Activated CD4-positive, alpha-beta T cell treated with anti-CD3 and anti-CD28 coated beads for 36 hours (primary cell): ENCODE measurements around the gene LRRC42. TPM values are rescaled to one million over a fixed set of nuclear protein-coding genes. Genes with fewer than 3 reads are reported as not detected.
"Not testable (repeated sequence)": the region's sequence is repeated elsewhere in the genome, so short reads cannot be mapped to it uniquely, and the experiment has no call there.

ENCODE experiments used
- ATAC-seq: fragments of 200-7000 bp; cut with Tn5 transposase; one replicate; pipeline ENCODE4 v1.10.0; 2021; ENCODE audit warnings: mild to moderate bottlenecking, moderate library complexity
- CTCF ChIA-PET: fragments of 350-600 bp; sonication (Branson Sonifier 250); formaldehyde crosslinking; loops from one replicate; lab custom pipeline; 2021; ENCODE audit warnings: antibody characterized with exemption; lab: Charles Lee
- POLR2A ChIA-PET: fragments of 350-600 bp; sonication (Branson Sonifier 250); formaldehyde crosslinking; loops from one replicate; lab custom pipeline; 2021; ENCODE audit warnings: antibody characterized with exemption, inconsistent platforms; lab: Charles Lee
- DNase-seq: peaks from one replicate; pipeline ENCODE4 v3.0.0-alpha.2; 2020
- H3K27ac Mint-ChIP-seq: one replicate; pipeline ENCODE4 v1.8.0; 2021; ENCODE audit warnings: mixed read lengths
- H3K27me3 Mint-ChIP-seq: one replicate; pipeline ENCODE4 v1.8.0; 2021; ENCODE audit warnings: mixed read lengths
- H3K36me3 Mint-ChIP-seq: one replicate; pipeline ENCODE4 v1.8.0; 2021; ENCODE audit warnings: low read depth, mixed read lengths
- H3K4me1 Mint-ChIP-seq: one replicate; pipeline ENCODE4 v1.8.0; 2021; ENCODE audit warnings: mixed read lengths
- H3K4me3 Mint-ChIP-seq: one replicate; pipeline ENCODE4 v1.8.0; 2021; ENCODE audit warnings: mild to moderate bottlenecking, moderate library complexity, mixed read lengths
- H3K9me3 Mint-ChIP-seq: one replicate; pipeline ENCODE4 v1.8.0; 2021; ENCODE audit warnings: low read depth, mixed read lengths
- intact Hi-C, 2 experiments: fragments of 100-400 bp; cut with DNase I in 1 of 2; cut with micrococcal nuclease in 1 of 2; formaldehyde crosslinking; loops; one replicate each; pipeline versions ENCODE4 v1.14.2 to v1.15.1; 2022 to 2024; cut with DNase I, micrococcal nuclease
- total RNA-seq, 2 experiments: library from RNA; stranded (reverse); gene quantifications; one replicate each; pipeline ENCODE4 v1.2.3, GENCODE V29; 2021

LRRC42 gene
- total RNA-seq, 2 experiments from 2014 or later, result 25.4 to 31.3 TPM

GRCh38 chr1:53992085-53992874 lies 46.1 kb downstream of the LRRC42 start:
- DNase-seq (peak; percentile 23), ATAC-seq (no peak)
- Mint-ChIP-seq H3K4me1 (peaks cover 8% of the 10 kb centered on the region), H3K27ac (no peak overlapping the region), H3K4me3 (no peak overlapping the region), H3K9me3 (no peaks in the 10 kb centered on the region), H3K36me3 (no peaks in the 10 kb centered on the region), H3K27me3 (peaks cover 1% of the 10 kb centered on the region)
- ChIA-PET CTCF (interaction anchor here (0.7 to 1.3 kb wide), 6 partner anchors 12 to 120 kb away, joined by 3 to 6 read pairs (median 3); no protein-coding TSS in a partner anchor), POLR2A (no interaction called here)
- intact Hi-C loops, result no loop called here

- ATAC-seq, H3K36me3 Mint-ChIP-seq, H3K27me3 Mint-ChIP-seq, H3K4me1 Mint-ChIP-seq, DNase-seq, CTCF ChIA-PET, H3K9me3 Mint-ChIP-seq, intact Hi-C loops, POLR2A ChIA-PET, H3K27ac Mint-ChIP-seq, H3K4me3 Mint-ChIP-seq: not testable (repeated sequence)
These were observed 48.4 kb downstream of the LRRC42 start for GRCh38 chr1:53994516-53994915.

- ChIA-PET CTCF (no interaction called here), POLR2A (no interaction called here)
- H3K4me3 Mint-ChIP-seq, result no peak overlapping the region
- peaks cover 1% of the 10 kb centered on the region for H3K27me3 Mint-ChIP-seq
- DNase-seq, result no peak
- ATAC-seq, result no peak
- no peaks in the 10 kb centered on the region for H3K4me1 Mint-ChIP-seq
- H3K27ac Mint-ChIP-seq, result no peak overlapping the region
- no peaks in the 10 kb centered on the region for H3K9me3 Mint-ChIP-seq
- no peaks in the 10 kb centered on the region for H3K36me3 Mint-ChIP-seq
- intact Hi-C loops, result no loop called here
These were observed 49.5 kb downstream of the LRRC42 start for GRCh38 chr1:53995683-53996082.

- peaks cover 1% of the 10 kb centered on the region for H3K27me3 Mint-ChIP-seq
- intact Hi-C loops, result no loop called here
- no peaks in the 10 kb centered on the region for H3K36me3 Mint-ChIP-seq
- ATAC-seq (no peak), DNase-seq (no peak)
- ChIA-PET POLR2A (no interaction called here), CTCF (no interaction called here)
- no peak overlapping the region for H3K27ac Mint-ChIP-seq
- no peak overlapping the region for H3K4me3 Mint-ChIP-seq
- H3K9me3 Mint-ChIP-seq, result no peaks in the 10 kb centered on the region
- no peaks in the 10 kb centered on the region for H3K4me1 Mint-ChIP-seq
These were observed 52.1 kb downstream of the LRRC42 start for GRCh38 chr1:53998223-53998622.

- H3K4me1 Mint-ChIP-seq, result no peaks in the 10 kb centered on the region
- H3K4me3 Mint-ChIP-seq, result no peak overlapping the region
These were observed 53.8 kb downstream of the LRRC42 start for GRCh38 chr1:53999920-54000319.

GRCh38 chr1:54001591-54001990 lies 55.4 kb downstream of the LRRC42 start:
- Mint-ChIP-seq H3K27me3 (peaks cover under 1% of the 10 kb centered on the region), H3K4me3 (no peak overlapping the region), H3K36me3 (no peaks in the 10 kb centered on the region), H3K27ac (no peak overlapping the region), H3K9me3 (no peaks in the 10 kb centered on the region), H3K4me1 (no peaks in the 10 kb centered on the region)
- intact Hi-C loops, result no loop called here
- DNase-seq, result no peak
- no peak for ATAC-seq
- CTCF ChIA-PET, result no interaction called here
- POLR2A ChIA-PET, result no interaction called here

More at GRCh38 chr1:53999920-54000319, 53.8 kb downstream of the LRRC42 start:
- Mint-ChIP-seq H3K9me3 (no peaks in the 10 kb centered on the region), H3K27me3 (peaks cover 1% of the 10 kb centered on the region), H3K36me3 (no peaks in the 10 kb centered on the region), H3K27ac (no peak overlapping the region)
- DNase-seq (no peak), ATAC-seq (no peak)
- ChIA-PET POLR2A (no interaction called here), CTCF (no interaction called here)
- intact Hi-C loops, result no loop called here

GRCh38 chr1:54002544-54003248 lies 56.5 kb downstream of the LRRC42 start:
- Mint-ChIP-seq H3K9me3 (no peaks in the 10 kb centered on the region), H3K36me3 (no peaks in the 10 kb centered on the region), H3K4me3 (no peak overlapping the region), H3K27me3 (no peaks in the 10 kb centered on the region), H3K4me1 (no peaks in the 10 kb centered on the region), H3K27ac (no peak overlapping the region)
- intact Hi-C loops, result no loop called here
- no peak for ATAC-seq
- POLR2A ChIA-PET, result interaction anchor here (1.1 kb wide), 1 partner anchor 63 kb away, joined by 4 read pairs; no protein-coding TSS in a partner anchor
- CTCF ChIA-PET, result interaction anchor here (0.6 to 1.0 kb wide), 2 partner anchors 10 to 605 kb away, joined by 3 read pairs; no protein-coding TSS in a partner anchor
- DNase-seq, result no peak

GRCh38 chr1:54003249-54003646 lies 57.1 kb downstream of the LRRC42 start:
- Mint-ChIP-seq H3K27ac (no peak overlapping the region), H3K9me3 (no peaks in the 10 kb centered on the region), H3K36me3 (no peaks in the 10 kb centered on the region), H3K4me1 (no peaks in the 10 kb centered on the region), H3K4me3 (no peak overlapping the region), H3K27me3 (no peaks in the 10 kb centered on the region)
- POLR2A ChIA-PET, result interaction anchor here (1.1 kb wide), 1 partner anchor 64 kb away, joined by 4 read pairs; no protein-coding TSS in a partner anchor
- no peak for ATAC-seq
- CTCF ChIA-PET, result interaction anchor here (0.6 to 1.0 kb wide), 2 partner anchors 9 to 606 kb away, joined by 3 read pairs; no protein-coding TSS in a partner anchor
- intact Hi-C loops, result no loop called here
- DNase-seq, result no peak

- H3K4me3 Mint-ChIP-seq, H3K27me3 Mint-ChIP-seq, ATAC-seq, H3K4me1 Mint-ChIP-seq, DNase-seq, H3K9me3 Mint-ChIP-seq, H3K27ac Mint-ChIP-seq, POLR2A ChIA-PET, H3K36me3 Mint-ChIP-seq, intact Hi-C loops: not testable (repeated sequence)
- CTCF ChIA-PET, result interaction anchor here (0.6 to 1.0 kb wide), 3 partner anchors 9 to 606 kb away, joined by 3 read pairs; no protein-coding TSS in a partner anchor
These were observed 57.8 kb downstream of the LRRC42 start for GRCh38 chr1:54003750-54004480.

- CTCF ChIA-PET, result interaction anchor here (0.6 to 0.8 kb wide), 2 partner anchors 12 to 128 kb away, joined by 3 read pairs; no protein-coding TSS in a partner anchor
- POLR2A ChIA-PET, result no interaction called here
- ATAC-seq (no peak), DNase-seq (no peak)
- H3K27ac Mint-ChIP-seq, result no peak overlapping the region
- H3K27me3 Mint-ChIP-seq, result no peaks in the 10 kb centered on the region
- no peaks in the 10 kb centered on the region for H3K9me3 Mint-ChIP-seq
- H3K4me1 Mint-ChIP-seq, result no peaks in the 10 kb centered on the region
- no peak overlapping the region for H3K4me3 Mint-ChIP-seq
- H3K36me3 Mint-ChIP-seq, result no peaks in the 10 kb centered on the region
- intact Hi-C loops, result no loop called here
These were observed 58.4 kb downstream of the LRRC42 start for GRCh38 chr1:54004481-54005049.

- Mint-ChIP-seq H3K27ac (no peak overlapping the region), H3K4me1 (no peaks in the 10 kb centered on the region), H3K9me3 (no peaks in the 10 kb centered on the region), H3K27me3 (no peaks in the 10 kb centered on the region), H3K4me3 (no peak overlapping the region), H3K36me3 (no peaks in the 10 kb centered on the region)
- ChIA-PET POLR2A (interaction anchor here (0.7 kb wide), 1 partner anchor 27 kb away, joined by 3 read pairs; no protein-coding TSS in a partner anchor), CTCF (no interaction called here)
- ATAC-seq, result no peak
- intact Hi-C loops, result no loop called here
- DNase-seq, result no peak
These were observed 60.4 kb downstream of the LRRC42 start for GRCh38 chr1:54006508-54006907.
